ENCODE results near the gene KRT78. TPM values are rescaled to one million over a fixed set of nuclear protein-coding genes. Genes with fewer than 3 reads are reported as not detected.

Gene KRT78
- total RNA-seq, 1 donor from 2014 or later = not detected

- intact Hi-C loops (cut with micrococcal nuclease) = loop anchor here (5.0 kb wide), 1 partner anchor 725 kb away; no protein-coding TSS in a partner anchor
- Mint-ChIP-seq H3K36me3 (ENCODE audit: low read depth) (no peaks in the 10 kb centered on the region), H3K27me3 (peaks cover 11% of the 10 kb centered on the region), H3K4me1 (peaks cover 21% of the 10 kb centered on the region), H3K4me3 (no peak overlapping the region), H3K27ac (no peak overlapping the region), H3K9me3 (no peaks in the 10 kb centered on the region)
- DNase-seq = no peak
These were observed 28.4 kb upstream of the KRT78 start for GRCh38 chr12:52877242-52877641.

- Mint-ChIP-seq H3K27ac (no peak overlapping the region), H3K4me1 (peaks cover 24% of the 10 kb centered on the region), H3K4me3 (no peak overlapping the region), H3K36me3 (ENCODE audit: low read depth) (no peaks in the 10 kb centered on the region), H3K9me3 (no peaks in the 10 kb centered on the region), H3K27me3 (peaks cover 10% of the 10 kb centered on the region)
- intact Hi-C loops (cut with micrococcal nuclease) = loop anchor here (5.0 kb wide), 1 partner anchor 724 kb away; no protein-coding TSS in a partner anchor
- DNase-seq = no peak
These were observed 27.6 kb upstream of the KRT78 start for GRCh38 chr12:52876372-52876771.

GRCh38 chr12:52874573-52875435 is 26.0 kb upstream of the KRT78 start:
- peaks cover 24% of the 10 kb centered on the region for H3K4me1 Mint-ChIP-seq
- peaks cover 3% of the 10 kb centered on the region for H3K27me3 Mint-ChIP-seq
- peak overlapping the region; percentile 55 for H3K27ac Mint-ChIP-seq
- intact Hi-C loops (cut with micrococcal nuclease) = loop anchor here (5.0 kb wide), 2 partner anchors 503 to 723 kb away; no protein-coding TSS in a partner anchor
- no peak for DNase-seq
- peak overlapping the region; percentile 76 for H3K4me3 Mint-ChIP-seq
- H3K36me3 Mint-ChIP-seq (ENCODE audit: low read depth) = no peaks in the 10 kb centered on the region
- no peaks in the 10 kb centered on the region for H3K9me3 Mint-ChIP-seq

GRCh38 chr12:52873832-52874572 is 25.2 kb upstream of the KRT78 start:
- Mint-ChIP-seq H3K9me3 (no peaks in the 10 kb centered on the region), H3K4me3 (peak overlapping the region; percentile 76), H3K27ac (peak overlapping the region; percentile 67), H3K36me3 (ENCODE audit: low read depth) (no peaks in the 10 kb centered on the region), H3K27me3 (peaks cover 3% of the 10 kb centered on the region), H3K4me1 (peaks cover 23% of the 10 kb centered on the region)
- DNase-seq = peak; percentile 89
- intact Hi-C loops (cut with micrococcal nuclease) = loop anchor here (5.0 kb wide), 1 partner anchor 502 kb away; no protein-coding TSS in a partner anchor

- peak overlapping the region; percentile 68 for H3K4me3 Mint-ChIP-seq
- H3K4me1 Mint-ChIP-seq = peaks cover 23% of the 10 kb centered on the region
- H3K27ac Mint-ChIP-seq = peak overlapping the region; percentile 67
- peaks cover 3% of the 10 kb centered on the region for H3K27me3 Mint-ChIP-seq
- H3K36me3 Mint-ChIP-seq (ENCODE audit: low read depth) = no peaks in the 10 kb centered on the region
- H3K9me3 Mint-ChIP-seq = no peaks in the 10 kb centered on the region
- intact Hi-C loops (cut with micrococcal nuclease) = loop anchor here (5.0 kb wide), 1 partner anchor 501 kb away; no protein-coding TSS in a partner anchor
- DNase-seq = no peak
These were observed 24.7 kb upstream of the KRT78 start for GRCh38 chr12:52873513-52873831.

- intact Hi-C loops (cut with micrococcal nuclease) = loop anchor here (5.0 kb wide), 1 partner anchor 501 kb away; no protein-coding TSS in a partner anchor
- peak overlapping the region; percentile 68 for H3K4me3 Mint-ChIP-seq
These were observed 24.0 kb upstream of the KRT78 start for GRCh38 chr12:52872644-52873389.

GRCh38 chr12:52871291-52872039 is 22.7 kb upstream of the KRT78 start:
- H3K9me3 Mint-ChIP-seq = no peaks in the 10 kb centered on the region
- no peak for DNase-seq
- no peaks in the 10 kb centered on the region for H3K36me3 Mint-ChIP-seq (ENCODE audit: low read depth)
- intact Hi-C loops (cut with micrococcal nuclease) = loop anchor here (5.0 kb wide), 1 partner anchor 499 kb away; no protein-coding TSS in a partner anchor
- H3K4me3 Mint-ChIP-seq = no peak overlapping the region
- H3K27ac Mint-ChIP-seq = no peak overlapping the region
- peaks cover 3% of the 10 kb centered on the region for H3K27me3 Mint-ChIP-seq
- peaks cover 31% of the 10 kb centered on the region for H3K4me1 Mint-ChIP-seq

More at GRCh38 chr12:52872644-52873389, 24.0 kb upstream of the KRT78 start:
- H3K27ac Mint-ChIP-seq = no peak overlapping the region
- H3K27me3 Mint-ChIP-seq = peaks cover 3% of the 10 kb centered on the region
- H3K36me3 Mint-ChIP-seq (ENCODE audit: low read depth) = no peaks in the 10 kb centered on the region
- H3K4me1 Mint-ChIP-seq = peaks cover 24% of the 10 kb centered on the region
- no peaks in the 10 kb centered on the region for H3K9me3 Mint-ChIP-seq
- no peak for DNase-seq

- intact Hi-C loops (cut with micrococcal nuclease) = loop anchor here (1.0 to 5.0 kb wide), 2 partner anchors 287 to 498 kb away; no protein-coding TSS in a partner anchor
- H3K27ac Mint-ChIP-seq = no peak overlapping the region
- no peak overlapping the region for H3K4me3 Mint-ChIP-seq
- peaks cover 31% of the 10 kb centered on the region for H3K4me1 Mint-ChIP-seq
- peak; percentile 93 for DNase-seq
- H3K9me3 Mint-ChIP-seq = no peaks in the 10 kb centered on the region
- no peaks in the 10 kb centered on the region for H3K36me3 Mint-ChIP-seq (ENCODE audit: low read depth)
- peaks cover 3% of the 10 kb centered on the region for H3K27me3 Mint-ChIP-seq
These were observed 21.8 kb upstream of the KRT78 start for GRCh38 chr12:52870361-52871290.

- no peak for DNase-seq
These were observed 18.8 kb upstream of the KRT78 start for GRCh38 chr12:52867642-52868041.

GRCh38 chr12:52867152-52867551 is 18.4 kb upstream of the KRT78 start:
- Mint-ChIP-seq H3K9me3 (no peaks in the 10 kb centered on the region), H3K27ac (no peak overlapping the region), H3K4me1 (peaks cover 17% of the 10 kb centered on the region), H3K27me3 (no peaks in the 10 kb centered on the region), H3K36me3 (ENCODE audit: low read depth) (no peaks in the 10 kb centered on the region), H3K4me3 (no peak overlapping the region)
- no peak for DNase-seq
- intact Hi-C loops (cut with micrococcal nuclease) = no loop called here

More at GRCh38 chr12:52867642-52868041, 18.8 kb upstream of the KRT78 start:
- H3K27me3 Mint-ChIP-seq = no peaks in the 10 kb centered on the region
- no peak overlapping the region for H3K4me3 Mint-ChIP-seq
- no peak overlapping the region for H3K27ac Mint-ChIP-seq
- intact Hi-C loops (cut with micrococcal nuclease) = no loop called here
- no peaks in the 10 kb centered on the region for H3K36me3 Mint-ChIP-seq (ENCODE audit: low read depth)
- no peaks in the 10 kb centered on the region for H3K9me3 Mint-ChIP-seq
- peaks cover 17% of the 10 kb centered on the region for H3K4me1 Mint-ChIP-seq

- H3K9me3 Mint-ChIP-seq = no peaks in the 10 kb centered on the region
- intact Hi-C loops (cut with micrococcal nuclease) = no loop called here
- no peaks in the 10 kb centered on the region for H3K36me3 Mint-ChIP-seq (ENCODE audit: low read depth)
- no peak overlapping the region for H3K27ac Mint-ChIP-seq
- H3K4me1 Mint-ChIP-seq = peaks cover 9% of the 10 kb centered on the region
- DNase-seq = peak; percentile 72
- H3K4me3 Mint-ChIP-seq = no peak overlapping the region
- H3K27me3 Mint-ChIP-seq = no peaks in the 10 kb centered on the region
These were observed 16.5 kb upstream of the KRT78 start for GRCh38 chr12:52865090-52865944.

Data from activated CD4-positive, alpha-beta T cell treated with anti-CD3 and anti-CD28 coated beads, Interleukin-2, amount 10 ng/mL, durations not matched to agents 24 days and 14 days (primary cell).